ENCODE measurements around the gene SEC16A.

The SEC16A gene

DNA sequence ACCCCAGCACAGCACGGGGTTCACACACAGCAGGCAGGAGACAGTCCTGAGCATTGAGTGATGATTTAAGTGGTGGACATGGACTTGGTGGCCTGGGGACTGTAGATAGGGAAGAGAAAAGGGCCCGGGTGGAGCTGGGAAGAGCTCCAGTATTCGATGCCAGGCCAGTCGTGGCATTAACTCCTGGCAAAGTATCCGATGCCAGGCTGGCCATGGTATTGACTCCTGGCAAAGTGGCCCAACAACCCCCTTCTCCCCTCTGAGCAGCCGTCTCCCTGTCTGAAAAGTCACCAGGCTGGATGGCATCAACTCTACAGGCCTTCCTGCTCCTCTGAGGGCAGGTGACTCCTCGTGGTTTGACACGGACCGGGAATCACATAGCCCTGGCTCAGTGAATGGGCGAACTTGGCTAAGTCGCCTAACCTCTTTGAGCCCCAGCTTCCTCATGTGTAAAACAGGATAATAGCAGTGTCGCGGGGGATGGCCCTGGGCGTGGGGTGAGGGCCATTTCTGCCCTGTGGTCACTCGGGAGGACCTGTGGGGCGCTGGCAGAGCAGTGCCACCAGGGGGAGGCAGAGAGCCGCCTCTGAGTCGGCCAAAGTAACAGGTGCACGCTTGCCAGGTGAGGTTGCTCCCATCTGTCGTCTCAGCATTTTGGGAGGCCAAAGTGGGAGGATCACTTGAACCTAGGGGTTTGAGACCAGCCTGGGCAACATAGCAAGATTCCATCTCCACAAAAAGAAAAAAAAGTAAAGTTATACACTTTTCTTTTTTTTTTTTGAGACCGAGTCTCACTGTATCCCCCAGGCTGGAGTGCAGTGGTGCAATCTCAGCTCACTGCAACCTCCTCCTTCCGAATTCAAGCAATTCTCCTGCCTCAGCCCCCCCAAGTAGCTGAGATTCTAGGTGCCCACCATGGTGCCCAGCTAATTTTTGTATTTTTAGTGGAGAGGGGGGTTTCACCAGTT, 5.7 kb upstream of the SEC16A start:
- POLR2A ChIA-PET: interaction anchor here (0.5 to 1.5 kb wide), 2 partner anchors 17 to 45 kb away, joined by 4 to 6 read pairs; no protein-coding TSS in a partner anchor
- no peak overlapping the region for H3K27ac ChIP-seq (ENCODE audit: insufficient read depth in 1 of 2, low read depth in 1 of 2, low read length in 2 of 2, poor library complexity in 1 of 2, severe bottlenecking in 2 of 2)
- H3K9me3 ChIP-seq (ENCODE audit: control extremely low read depth in 1 of 5, control insufficient read depth in 4 of 5, insufficient read depth in 2 of 5, low read depth in 1 of 5, low read length in 4 of 5): no peaks in the 10 kb centered on the region
- CTCF ChIA-PET: interaction anchor here (0.5 to 9.1 kb wide), 26 partner anchors 11 to 225 kb away, joined by 3 to 238 read pairs (median 6); no protein-coding TSS in a partner anchor
- H3K36me3 ChIP-seq (ENCODE audit: control insufficient read depth in 4 of 4, insufficient read depth in 4 of 4, low read length in 3 of 4): peaks cover 0 to 11% (median 1%) of the 10 kb centered on the region in 4 experiments
- no peak overlapping the region for H3K4me3 ChIP-seq (ENCODE audit: control insufficient read depth in 1 of 7, extremely low read depth in 1 of 7, insufficient read depth in 4 of 7, low read depth in 2 of 7, low read length in 6 of 7)
- DNase-seq: peak; percentile 40 to 56 (median 49)
- H3K27me3 ChIP-seq (replicated peaks in 2 of 5; ENCODE audit: control insufficient read depth in 4 of 5, insufficient read depth in 5 of 5, low read length in 4 of 5): no peaks in the 10 kb centered on the region
- WGBS (ENCODE audit: insufficient coverage): 48% methylated on average over 18 of the region's 22 CpGs
- peaks cover 0 to 34% (median 21%) of the 10 kb centered on the region in 4 experiments for H3K4me1 ChIP-seq (ENCODE audit: control extremely low read depth in 1 of 4, control insufficient read depth in 4 of 4, insufficient read depth in 4 of 4, low read length in 3 of 4)

DNA sequence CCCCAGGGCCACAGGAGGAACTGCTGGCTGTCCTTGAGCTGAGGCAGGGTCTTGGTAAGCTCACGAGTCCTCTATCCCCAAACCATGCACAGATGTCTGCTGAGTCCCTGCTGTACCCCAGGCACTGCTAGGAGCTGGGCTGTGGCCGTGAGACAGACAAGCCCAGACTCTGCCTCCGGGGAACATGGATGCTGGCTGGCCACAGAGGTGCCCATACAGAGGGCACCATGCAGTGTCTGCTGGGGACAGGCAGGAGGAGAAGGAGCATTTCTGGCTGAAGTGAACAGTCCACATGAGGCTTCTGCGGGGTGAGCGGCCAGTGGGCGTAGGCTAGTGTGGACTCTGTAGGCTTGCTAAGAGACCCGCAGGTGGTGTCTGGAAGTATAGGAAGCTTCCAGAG, 4.8 kb upstream of the SEC16A start:
- Histone ChIP-seq H3K9me3 (ENCODE audit: control extremely low read depth in 1 of 5, control insufficient read depth in 4 of 5, insufficient read depth in 2 of 5, low read depth in 1 of 5, low read length in 4 of 5) (no peaks in the 10 kb centered on the region), H3K27me3 (replicated peaks in 2 of 5; ENCODE audit: control insufficient read depth in 4 of 5, insufficient read depth in 5 of 5, low read length in 4 of 5) (no peaks in the 10 kb centered on the region), H3K36me3 (ENCODE audit: control insufficient read depth in 4 of 4, insufficient read depth in 4 of 4, low read length in 3 of 4) (peaks cover 0 to 2% (median under 1%) of the 10 kb centered on the region in 4 experiments), H3K4me3 (ENCODE audit: control insufficient read depth in 1 of 7, extremely low read depth in 1 of 7, insufficient read depth in 4 of 7, low read depth in 2 of 7, low read length in 6 of 7) (no peak overlapping the region), H3K4me1 (ENCODE audit: control extremely low read depth in 1 of 4, control insufficient read depth in 4 of 4, insufficient read depth in 4 of 4, low read length in 3 of 4) (peaks cover 0 to 35% (median 22%) of the 10 kb centered on the region in 4 experiments), H3K27ac (ENCODE audit: insufficient read depth in 1 of 2, low read depth in 1 of 2, low read length in 2 of 2, poor library complexity in 1 of 2, severe bottlenecking in 2 of 2) (no peak overlapping the region)
- 96% methylated on average over 7 of the region's 7 CpGs for WGBS (ENCODE audit: insufficient coverage)
- ChIA-PET POLR2A (interaction anchor here (0.5 to 2.4 kb wide), 3 partner anchors 16 to 144 kb away, joined by 4 to 8 read pairs (median 6); no protein-coding TSS in a partner anchor), CTCF (interaction anchor here (1.3 to 9.1 kb wide), 18 partner anchors 11 to 207 kb away, joined by 3 to 238 read pairs (median 16); no protein-coding TSS in a partner anchor)
- no peak for DNase-seq

DNA sequence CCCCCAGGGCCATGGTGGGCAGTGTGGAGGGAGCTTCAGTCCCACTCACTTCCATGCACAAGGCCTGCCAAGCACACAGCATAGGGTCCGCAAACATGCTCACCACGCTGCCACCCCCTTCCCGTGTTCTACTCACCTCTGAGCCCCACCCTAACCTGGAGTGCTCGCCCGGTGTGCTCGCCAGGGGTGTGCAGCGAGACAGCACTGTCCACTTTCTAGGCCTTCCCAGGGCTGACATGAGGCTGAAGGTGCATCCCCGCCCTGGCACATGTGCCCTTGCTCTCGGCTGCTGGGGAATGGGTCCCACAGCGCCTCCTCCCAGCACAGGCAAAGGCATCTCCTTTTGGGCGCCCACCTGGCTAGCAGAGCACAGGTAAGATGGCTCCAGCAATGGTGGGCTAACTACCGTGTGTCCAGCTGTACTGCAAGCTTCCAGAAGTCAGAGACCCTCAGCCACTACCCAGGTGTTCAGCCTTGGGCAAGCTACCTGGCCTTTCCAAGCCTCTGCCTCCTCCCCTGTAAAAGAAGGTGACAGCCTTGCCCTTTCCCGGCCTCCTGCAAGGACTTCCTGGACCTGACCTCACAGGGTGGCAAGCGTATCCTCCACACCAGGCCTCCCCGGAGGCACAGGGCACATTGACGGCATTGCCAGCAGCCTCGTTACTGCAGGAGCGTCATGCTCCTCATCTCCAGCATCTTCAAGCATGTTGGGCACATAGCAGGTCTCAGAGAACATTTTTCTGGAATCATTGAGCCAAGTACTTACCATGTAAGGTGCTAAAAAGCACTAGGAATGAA, 4.2 kb upstream of the SEC16A start:
- Histone ChIP-seq H3K27me3 (replicated peaks in 2 of 5; ENCODE audit: control insufficient read depth in 4 of 5, insufficient read depth in 5 of 5, low read length in 4 of 5) (no peaks in the 10 kb centered on the region), H3K4me1 (ENCODE audit: control extremely low read depth in 1 of 4, control insufficient read depth in 4 of 4, insufficient read depth in 4 of 4, low read length in 3 of 4) (peaks cover 2 to 39% (median 25%) of the 10 kb centered on the region in 4 experiments), H3K9me3 (ENCODE audit: control extremely low read depth in 1 of 5, control insufficient read depth in 4 of 5, insufficient read depth in 2 of 5, low read depth in 1 of 5, low read length in 4 of 5) (no peaks in the 10 kb centered on the region), H3K36me3 (ENCODE audit: control insufficient read depth in 4 of 4, insufficient read depth in 4 of 4, low read length in 3 of 4) (no peaks in the 10 kb centered on the region), H3K4me3 (ENCODE audit: control insufficient read depth in 1 of 7, extremely low read depth in 1 of 7, insufficient read depth in 4 of 7, low read depth in 2 of 7, low read length in 6 of 7) (no peak overlapping the region), H3K27ac (ENCODE audit: insufficient read depth in 1 of 2, low read depth in 1 of 2, low read length in 2 of 2, poor library complexity in 1 of 2, severe bottlenecking in 2 of 2) (no peak overlapping the region)
- ChIA-PET CTCF (interaction anchor here (0.8 to 9.1 kb wide), 26 partner anchors 12 to 221 kb away, joined by 3 to 238 read pairs (median 9); no protein-coding TSS in a partner anchor), POLR2A (interaction anchor here (0.7 to 2.4 kb wide), 5 partner anchors 46 to 157 kb away, joined by 3 to 8 read pairs (median 3); no protein-coding TSS in a partner anchor)
- DNase-seq: no peak
- 95% methylated on average over 17 of the region's 18 CpGs for WGBS (ENCODE audit: insufficient coverage)

DNA sequence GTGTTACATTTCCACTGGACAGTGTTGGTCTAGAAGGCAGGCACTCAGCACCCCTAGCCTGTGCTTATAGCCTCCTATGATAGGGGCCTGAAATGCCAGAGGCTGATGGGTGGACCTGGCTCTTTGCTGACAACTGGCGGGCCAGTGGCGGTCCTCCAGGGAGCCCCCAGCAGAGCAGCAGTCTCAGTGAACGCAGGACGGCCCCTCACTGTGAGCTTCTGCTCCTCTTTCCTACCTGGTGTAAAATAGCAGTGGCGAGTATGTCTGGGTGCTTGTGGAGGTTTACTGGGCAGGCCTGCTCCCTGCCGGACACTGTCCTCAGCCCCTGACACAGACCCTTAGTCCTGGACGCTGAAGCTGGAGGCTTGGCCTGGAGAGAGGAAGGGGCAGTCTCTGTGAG, 3.3 kb upstream of the SEC16A start:
- Histone ChIP-seq H3K36me3 (ENCODE audit: control insufficient read depth in 4 of 4, insufficient read depth in 4 of 4, low read length in 3 of 4) (no peaks in the 10 kb centered on the region), H3K9me3 (ENCODE audit: control extremely low read depth in 1 of 5, control insufficient read depth in 4 of 5, insufficient read depth in 2 of 5, low read depth in 1 of 5, low read length in 4 of 5) (no peaks in the 10 kb centered on the region), H3K4me1 (ENCODE audit: control extremely low read depth in 1 of 4, control insufficient read depth in 4 of 4, insufficient read depth in 4 of 4, low read length in 3 of 4) (peaks cover 7 to 47% (median 34%) of the 10 kb centered on the region in 4 experiments), H3K4me3 (ENCODE audit: control insufficient read depth in 1 of 7, extremely low read depth in 1 of 7, insufficient read depth in 4 of 7, low read depth in 2 of 7, low read length in 6 of 7) (no peak overlapping the region), H3K27me3 (replicated peaks in 2 of 5; ENCODE audit: control insufficient read depth in 4 of 5, insufficient read depth in 5 of 5, low read length in 4 of 5) (no peaks in the 10 kb centered on the region), H3K27ac (ENCODE audit: insufficient read depth in 1 of 2, low read depth in 1 of 2, low read length in 2 of 2, poor library complexity in 1 of 2, severe bottlenecking in 2 of 2) (no peak overlapping the region)
- 100% methylated on average over 3 of the region's 7 CpGs for WGBS (ENCODE audit: insufficient coverage)
- no peak for DNase-seq
- ChIA-PET POLR2A (interaction anchor here (0.7 to 2.4 kb wide), 4 partner anchors 47 to 158 kb away, joined by 3 to 8 read pairs (median 3); no protein-coding TSS in a partner anchor), CTCF (interaction anchor here (0.6 to 9.1 kb wide), 27 partner anchors 17 to 222 kb away, joined by 3 to 238 read pairs (median 6); no protein-coding TSS in a partner anchor)

DNA sequence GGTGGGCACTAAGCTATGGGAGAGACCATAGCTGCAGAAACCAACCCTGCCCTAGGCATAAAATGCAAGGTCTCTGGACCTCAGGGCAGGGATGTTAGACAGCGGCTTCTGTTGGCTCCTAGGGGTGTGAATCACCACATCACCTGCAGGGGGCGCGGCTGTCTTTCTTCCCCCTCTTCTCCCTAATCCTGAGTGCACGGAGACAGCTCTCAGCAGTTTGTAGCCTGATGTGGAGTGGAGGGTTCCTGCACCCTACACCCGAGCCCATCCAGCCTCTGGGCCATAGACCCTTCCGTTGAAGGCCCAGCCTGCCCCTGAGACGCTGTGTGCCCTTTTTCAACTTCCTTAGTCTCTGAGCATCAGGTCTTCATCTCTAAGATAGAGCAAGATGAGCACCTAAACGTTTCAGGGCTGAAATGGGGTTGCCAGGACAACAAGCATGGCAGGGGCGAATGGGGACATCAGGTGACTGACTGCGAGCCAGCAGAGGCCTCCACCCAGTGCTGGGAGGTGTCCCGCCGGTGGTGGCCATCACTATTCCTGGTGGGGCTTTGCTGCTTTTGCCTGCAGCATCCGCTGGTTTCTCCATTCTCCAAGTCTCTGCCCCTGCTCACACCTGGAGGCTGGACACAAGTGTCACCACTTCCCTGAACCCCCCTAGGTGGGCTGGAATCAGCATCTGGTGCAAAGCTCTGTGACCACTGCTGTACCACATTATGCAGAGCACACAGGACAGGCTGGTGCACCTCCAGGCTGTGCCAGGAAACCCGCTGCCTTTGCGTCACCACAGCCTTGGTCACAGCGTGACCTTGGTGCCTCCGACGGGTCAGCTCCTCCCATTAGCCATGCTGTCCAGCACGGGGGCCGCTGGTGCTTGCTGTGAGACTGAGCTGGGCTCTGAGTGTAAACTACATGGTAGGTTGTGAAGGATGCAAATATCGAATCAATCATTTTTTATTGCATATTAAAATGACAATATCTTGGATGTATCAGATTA, 2.5 kb upstream of the SEC16A start:
- Histone ChIP-seq H3K4me1 (ENCODE audit: control extremely low read depth in 1 of 4, control insufficient read depth in 4 of 4, insufficient read depth in 4 of 4, low read length in 3 of 4) (peaks cover 7 to 47% (median 34%) of the 10 kb centered on the region in 4 experiments), H3K36me3 (ENCODE audit: control insufficient read depth in 4 of 4, insufficient read depth in 4 of 4, low read length in 3 of 4) (peaks cover 0 to under 1% (median under 1%) of the 10 kb centered on the region in 4 experiments), H3K27me3 (replicated peaks in 2 of 5; ENCODE audit: control insufficient read depth in 4 of 5, insufficient read depth in 5 of 5, low read length in 4 of 5) (no peaks in the 10 kb centered on the region), H3K4me3 (ENCODE audit: control insufficient read depth in 1 of 7, extremely low read depth in 1 of 7, insufficient read depth in 4 of 7, low read depth in 2 of 7, low read length in 6 of 7) (no peak overlapping the region), H3K27ac (ENCODE audit: insufficient read depth in 1 of 2, low read depth in 1 of 2, low read length in 2 of 2, poor library complexity in 1 of 2, severe bottlenecking in 2 of 2) (no peak overlapping the region), H3K9me3 (ENCODE audit: control extremely low read depth in 1 of 5, control insufficient read depth in 4 of 5, insufficient read depth in 2 of 5, low read depth in 1 of 5, low read length in 4 of 5) (no peaks in the 10 kb centered on the region)
- peak; percentile 73 to 88 (median 80) for DNase-seq
- POLR2A ChIA-PET: interaction anchor here (0.8 to 2.6 kb wide), 3 partner anchors 48 to 146 kb away, joined by 4 to 9 read pairs (median 7); no protein-coding TSS in a partner anchor
- 56% methylated on average over 17 of the region's 21 CpGs for WGBS (ENCODE audit: insufficient coverage)
- CTCF ChIA-PET: interaction anchor here (0.6 to 9.1 kb wide), 33 partner anchors 10 to 223 kb away, joined by 3 to 238 read pairs (median 5); no protein-coding TSS in a partner anchor

Measured in common myeloid progenitor, CD34-positive (primary cell).